Hematopoietic multipotent progenitor cell (in vitro differentiated cells): ENCODE measurements around the gene SIRPB1. TPM values are rescaled to one million over a fixed set of nuclear protein-coding genes. Genes with fewer than 3 reads are reported as not detected.
"Not testable (repeated sequence)": the region's sequence is repeated elsewhere in the genome, so short reads cannot be mapped to it uniquely, and the experiment has no call there.

Source experiments
- DNase-seq, 3 donors: peaks; one replicate each; pipeline ENCODE4 v3.0.0-alpha.2; 2011 to 2015; ENCODE audit warnings: low read depth in 2 of 3, low spot score in 2 of 3
- total RNA-seq: library from RNA; depleted of rRNA; stranded (reverse); fragments of >200 nt; gene quantifications from one replicate; pipeline ENCODE4 v1.2.3, GENCODE V29; 2012

The SIRPB1 gene
- 1.9 TPM for total RNA-seq

DNA sequence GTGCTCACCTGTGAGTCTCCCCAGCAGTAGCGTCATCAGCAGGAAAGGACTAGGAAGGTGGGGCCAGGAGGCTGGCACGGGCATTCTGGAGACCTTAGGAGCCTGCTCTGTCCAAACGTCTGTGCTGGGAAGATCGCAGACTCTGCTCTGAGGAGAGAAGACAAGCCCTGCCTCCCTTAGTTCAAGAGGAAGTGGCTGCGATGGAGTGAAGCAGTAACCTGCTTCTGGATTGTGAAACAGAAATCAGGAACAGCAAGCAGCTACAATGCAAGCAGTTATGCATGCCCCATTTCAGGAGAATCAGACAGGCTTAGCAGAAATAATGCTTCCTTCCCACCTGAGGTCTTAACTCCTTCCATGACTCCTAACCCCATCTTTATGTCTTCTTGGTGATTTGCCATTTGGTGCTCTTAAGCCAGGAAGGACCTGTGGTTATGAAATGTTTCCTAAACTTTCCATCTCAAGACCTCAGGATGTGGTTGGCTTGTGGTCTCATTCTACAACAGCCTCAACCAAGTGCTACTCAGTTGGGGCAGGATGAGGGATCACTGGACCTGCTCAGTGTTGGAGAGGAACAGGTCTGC, at the start of gene SIRPB1:
Gene SIRPB1, minus strand, starts transcription at position 149 of the 584 bp plus-strand sequence. Its CDS starts 65 bp downstream, at position 84.
- peak in 2 of 3 donors; percentile 27 to 70 for DNase-seq

GRCh38 chr20:1669304-1669703, 49.5 kb upstream of the SIRPB1 start:
- no peak for DNase-seq

DNA sequence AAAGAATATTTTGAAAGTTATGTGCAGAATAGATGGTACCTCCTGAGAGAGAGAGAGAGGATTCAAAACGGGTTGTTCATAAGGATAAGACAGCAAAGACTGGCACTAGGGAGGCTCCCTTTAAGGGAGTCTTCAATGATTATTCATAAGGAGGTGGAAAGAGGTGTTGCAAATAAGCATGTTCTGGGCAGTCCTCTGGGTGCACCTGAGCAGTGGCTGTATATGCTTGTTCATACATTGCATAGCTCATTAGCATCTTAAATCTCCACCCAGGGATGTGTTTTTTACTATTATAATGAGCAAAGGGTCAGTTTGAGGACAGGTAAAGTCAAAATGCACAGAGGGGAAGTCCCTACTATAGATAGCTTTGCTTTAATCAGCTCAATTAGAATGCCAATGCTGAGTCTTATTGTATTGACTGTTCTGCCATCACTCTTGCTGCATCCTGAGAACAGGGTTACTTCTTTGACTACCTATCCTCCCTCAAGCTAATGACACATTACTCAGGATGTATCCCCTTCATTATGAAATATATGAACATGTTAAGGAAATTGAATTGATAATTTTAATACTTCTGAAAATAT, 47.8 kb upstream of the SIRPB1 start:
- no peak for DNase-seq

GRCh38 chr20:1666802-1667201, 47.0 kb upstream of the SIRPB1 start:
- no peak for DNase-seq

- DNase-seq = no peak
Observed at GRCh38 chr20:1665345-1665744, 45.5 kb upstream of the SIRPB1 start.

- no peak for DNase-seq
Observed at GRCh38 chr20:1664911-1665310, 45.1 kb upstream of the SIRPB1 start.

DNA sequence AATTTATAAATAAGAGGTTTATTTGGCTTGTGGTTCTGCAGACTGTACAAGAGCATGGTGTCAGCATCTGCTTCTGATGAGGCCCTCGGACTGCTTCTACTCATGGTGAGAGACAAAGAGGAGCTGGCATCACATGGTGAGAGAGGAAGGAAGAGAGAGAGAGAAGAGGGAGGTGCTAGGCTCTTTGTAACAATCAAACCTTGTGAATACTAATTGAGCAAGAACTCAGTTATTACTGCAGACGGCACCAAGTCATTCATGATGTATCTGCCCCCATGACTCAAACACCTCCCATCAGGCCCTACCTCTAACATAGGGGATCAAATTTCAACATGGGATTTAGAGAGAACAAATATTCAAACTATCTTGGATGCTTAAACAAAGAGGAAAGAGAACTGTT, 44.1 kb upstream of the SIRPB1 start:
- DNase-seq = no peak

GRCh38 chr20:1661542-1662299, 41.9 kb upstream of the SIRPB1 start:
- DNase-seq = no peak

DNA sequence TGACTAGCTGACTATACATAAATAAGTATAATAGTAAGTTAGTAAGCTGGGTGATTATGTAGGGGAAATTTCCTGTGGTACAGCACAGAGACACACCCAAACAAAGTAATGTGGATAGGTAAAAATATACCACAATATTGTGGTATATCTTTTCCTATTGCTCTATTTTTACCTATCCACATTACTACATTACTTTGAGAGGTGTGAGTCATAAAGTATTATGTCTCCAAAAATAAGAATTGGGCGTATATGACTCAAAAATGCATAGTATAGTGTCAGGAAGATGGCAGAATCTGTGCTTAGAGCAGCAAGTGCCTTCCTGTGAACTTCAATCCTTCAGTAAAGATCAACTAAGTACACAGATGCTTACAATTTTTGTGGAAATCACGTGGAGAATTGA, 40.4 kb upstream of the SIRPB1 start:
- DNase-seq = no peak

GRCh38 chr20:1657556-1658334, 37.9 kb upstream of the SIRPB1 start, which contains the start of gene SIRPG:
Gene SIRPG, minus strand, starts transcription at chr20:1657779. Its CDS starts 65 bp downstream, at chr20:1657714.
- peak in 1 of 3 donors; percentile 13 for DNase-seq

- DNase-seq = no peak
Observed at GRCh38 chr20:1656844-1657243, 37.0 kb upstream of the SIRPB1 start.

GRCh38 chr20:1654996-1655395, 35.2 kb upstream of the SIRPB1 start:
- peak in 2 of 3 donors; percentile 3 to 35 for DNase-seq

- DNase-seq = no peak
Observed at GRCh38 chr20:1652960-1653359, 33.2 kb upstream of the SIRPB1 start.

DNA sequence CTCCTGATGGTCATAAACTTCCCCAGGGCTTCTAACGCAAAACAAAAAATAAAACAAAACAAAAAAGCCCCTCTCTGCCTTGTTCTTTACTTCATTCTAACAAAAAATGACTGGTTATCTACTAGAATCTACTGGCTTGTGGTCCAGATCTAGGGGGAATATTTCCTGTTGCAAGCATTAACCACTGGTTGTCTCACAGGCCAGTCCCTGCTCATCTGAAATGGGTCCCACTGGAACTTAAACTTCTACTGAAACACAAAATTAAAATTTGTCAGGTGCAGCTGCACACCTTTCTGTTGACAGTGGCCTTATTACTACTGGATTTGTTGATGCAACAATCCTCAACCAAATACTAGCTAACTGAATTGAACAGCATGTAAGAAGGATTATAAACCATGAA, 32.3 kb upstream of the SIRPB1 start:
- no peak for DNase-seq

- no peak for DNase-seq
Observed at GRCh38 chr20:1651268-1652058, 31.7 kb upstream of the SIRPB1 start.

DNA sequence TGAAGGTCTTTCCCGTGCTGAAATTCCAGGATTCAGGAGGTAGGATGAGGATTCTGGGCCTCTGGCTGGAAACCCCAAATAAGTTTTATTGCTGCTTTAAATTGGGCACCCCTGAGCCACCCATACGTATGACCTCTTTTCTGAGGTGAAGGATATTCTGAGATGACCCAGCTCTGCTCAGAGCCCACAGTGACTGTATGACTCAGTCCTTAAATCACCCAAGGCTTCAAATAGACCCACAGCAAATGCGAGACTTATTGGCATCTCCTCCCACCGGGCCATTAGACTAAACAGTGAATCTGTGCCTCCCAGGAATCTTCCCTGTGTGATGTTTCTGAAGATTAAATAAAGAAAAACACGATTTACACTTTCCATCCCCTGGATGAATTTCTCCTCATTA, 28.3 kb upstream of the SIRPB1 start:
- no peak for DNase-seq

DNA sequence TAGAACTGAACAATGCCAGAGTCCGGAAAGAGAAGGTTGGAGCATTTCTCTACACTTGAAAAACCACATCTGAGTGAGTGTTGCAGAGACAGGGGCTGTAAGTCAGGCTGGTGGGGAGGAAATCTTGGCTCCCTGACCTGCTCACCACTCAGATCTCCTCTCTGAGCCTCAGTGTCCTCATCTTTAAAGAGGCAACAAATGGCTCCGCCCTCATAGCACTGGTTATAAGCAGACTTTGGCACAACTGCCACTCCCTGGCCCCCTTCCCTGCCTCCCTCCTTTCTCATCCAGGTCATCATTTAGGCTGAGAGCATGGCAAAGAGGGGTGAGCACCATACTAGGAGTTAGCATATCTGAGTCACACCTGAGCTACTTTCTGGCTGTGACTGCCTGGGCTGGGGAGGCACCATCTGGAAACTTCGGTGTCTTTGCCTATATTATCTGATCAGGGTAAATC, 27.2 kb upstream of the SIRPB1 start:
- no peak for DNase-seq

- no peak for DNase-seq
Observed at GRCh38 chr20:1644101-1644962, 24.5 kb upstream of the SIRPB1 start.

GRCh38 chr20:1638643-1639042, 18.8 kb upstream of the SIRPB1 start:
- DNase-seq = not testable (repeated sequence)
